Measurements from ENCODE around the gene SPTBN1.

SPTBN1 gene

GRCh38 chr2:54578648-54579045 is 122.5 kb downstream of the SPTBN1 start:
- no peak for DNase-seq

- DNase-seq, result no peak
Observed at GRCh38 chr2:54579061-54579681, 123.0 kb downstream of the SPTBN1 start.

DNA sequence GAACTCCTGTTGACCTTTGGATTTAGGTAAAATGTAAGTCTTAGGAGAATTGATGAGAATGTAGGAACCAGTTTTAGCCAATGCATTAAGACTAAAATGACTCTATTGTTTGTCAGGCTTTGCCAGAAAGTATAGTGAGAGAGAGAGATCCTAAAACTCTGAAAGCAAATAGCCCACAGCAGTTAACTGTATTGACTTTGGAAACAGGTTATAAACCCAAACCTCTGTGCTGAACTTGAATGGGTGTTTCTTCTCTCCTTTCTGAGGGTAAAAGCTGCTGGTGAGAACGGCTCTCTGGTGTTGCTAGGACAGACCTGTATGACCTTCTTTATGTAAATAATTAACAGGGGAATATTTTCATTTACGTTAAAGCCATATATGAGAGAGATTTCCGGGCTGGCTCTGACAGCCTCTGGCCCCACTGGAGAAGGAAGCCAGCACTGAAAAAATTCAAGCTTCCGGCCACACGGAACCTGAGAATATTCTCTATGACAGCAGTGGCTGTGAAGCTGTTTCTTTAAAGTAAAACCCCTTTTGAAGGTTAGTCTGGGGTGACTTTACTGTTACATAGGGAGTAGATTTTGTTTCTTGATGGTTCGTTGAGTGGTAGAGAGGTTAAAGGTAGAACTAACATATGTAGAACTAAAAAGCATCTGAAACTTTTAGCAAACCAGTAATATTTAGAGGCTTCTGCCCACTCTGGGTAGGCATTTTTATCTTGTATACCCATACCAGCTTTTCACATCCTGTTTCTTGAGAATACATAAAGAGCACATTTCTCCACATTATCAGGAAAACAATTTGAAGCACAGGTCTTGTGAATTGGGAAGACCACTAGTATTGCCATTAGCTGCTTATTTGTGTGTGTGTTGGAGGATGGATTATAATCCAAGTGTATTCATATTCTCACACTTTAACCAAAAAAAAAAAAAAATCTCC is 123.8 kb downstream of the SPTBN1 start:
- no peak for DNase-seq

GRCh38 chr2:54581326-54582039 is 125.4 kb downstream of the SPTBN1 start:
- DNase-seq, result no peak

GRCh38 chr2:54582987-54583386 is 126.9 kb downstream of the SPTBN1 start:
- no peak for DNase-seq

- DNase-seq, result no peak
Observed at GRCh38 chr2:54584598-54584997, 128.5 kb downstream of the SPTBN1 start.

DNA sequence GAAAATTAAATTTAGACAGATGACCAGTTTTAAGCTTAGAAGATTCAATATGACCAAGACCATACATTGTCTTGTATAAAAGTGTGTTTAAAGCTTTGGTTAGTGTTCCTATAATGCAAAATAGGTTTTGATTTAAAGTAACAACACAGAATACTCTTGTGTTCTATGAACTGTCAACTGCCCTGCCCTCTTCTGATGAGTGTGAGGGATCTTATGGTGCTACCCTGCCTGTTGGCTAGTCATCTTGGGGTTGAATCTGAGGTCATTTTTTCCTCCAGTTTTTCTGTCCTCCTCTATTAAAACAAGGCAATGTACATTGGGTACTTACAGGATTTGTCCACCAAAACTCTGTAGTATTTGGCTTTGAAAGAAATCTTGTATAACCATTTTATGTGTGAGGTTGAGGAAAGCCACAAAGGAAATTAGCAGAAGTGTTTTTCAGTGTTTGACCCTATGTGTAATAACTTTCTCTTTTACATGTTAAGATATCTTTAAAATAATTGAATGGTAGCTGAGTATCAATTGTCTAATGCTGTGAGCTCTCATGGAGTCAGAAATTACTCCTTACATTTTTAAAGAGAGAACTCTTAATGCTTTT is 129.1 kb downstream of the SPTBN1 start:
- no peak for DNase-seq

- no peak for DNase-seq
Observed at GRCh38 chr2:54586062-54586461, 129.9 kb downstream of the SPTBN1 start.

GRCh38 chr2:54586494-54586893 is 130.4 kb downstream of the SPTBN1 start:
- no peak for DNase-seq

DNA sequence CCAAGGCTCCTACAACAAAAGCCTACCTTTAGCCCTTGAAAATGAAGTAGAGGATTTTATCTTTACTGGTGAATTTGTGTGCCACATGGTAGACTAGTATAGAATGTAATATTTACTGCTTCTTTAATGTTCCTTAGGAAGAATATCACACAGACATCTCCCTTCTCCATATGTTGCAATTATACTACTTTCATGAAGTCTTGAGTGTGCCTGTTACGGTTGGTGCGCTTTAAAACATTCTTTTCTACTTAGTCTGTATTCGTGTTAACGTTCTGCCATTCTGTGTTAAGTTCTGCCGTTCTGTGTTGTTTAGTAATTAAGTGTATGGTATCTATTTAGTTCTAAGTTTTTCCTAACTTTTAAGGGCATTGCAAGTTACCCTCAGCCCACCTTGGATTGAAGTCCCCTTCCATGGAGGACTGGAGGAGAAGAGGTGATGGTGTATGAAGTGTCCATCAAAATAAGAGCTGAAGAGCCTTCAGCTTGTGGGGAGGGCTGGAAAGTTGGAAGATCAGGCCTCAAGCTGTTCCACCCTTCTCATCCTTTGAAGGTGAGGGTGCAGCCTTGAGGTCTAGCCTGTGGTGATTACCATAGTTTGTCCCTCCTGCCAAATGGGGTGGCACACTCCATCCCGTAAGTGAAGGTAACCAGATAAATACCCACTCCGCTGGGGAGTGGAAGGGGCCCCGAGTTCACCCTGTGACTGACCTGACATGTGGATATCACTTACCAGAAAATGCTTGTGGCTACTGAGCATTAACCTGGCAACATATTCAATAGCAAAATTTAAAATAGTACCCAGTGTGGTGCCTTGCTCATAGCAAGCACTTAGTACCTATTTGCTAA is 131.3 kb downstream of the SPTBN1 start:
- no peak for DNase-seq

DNA sequence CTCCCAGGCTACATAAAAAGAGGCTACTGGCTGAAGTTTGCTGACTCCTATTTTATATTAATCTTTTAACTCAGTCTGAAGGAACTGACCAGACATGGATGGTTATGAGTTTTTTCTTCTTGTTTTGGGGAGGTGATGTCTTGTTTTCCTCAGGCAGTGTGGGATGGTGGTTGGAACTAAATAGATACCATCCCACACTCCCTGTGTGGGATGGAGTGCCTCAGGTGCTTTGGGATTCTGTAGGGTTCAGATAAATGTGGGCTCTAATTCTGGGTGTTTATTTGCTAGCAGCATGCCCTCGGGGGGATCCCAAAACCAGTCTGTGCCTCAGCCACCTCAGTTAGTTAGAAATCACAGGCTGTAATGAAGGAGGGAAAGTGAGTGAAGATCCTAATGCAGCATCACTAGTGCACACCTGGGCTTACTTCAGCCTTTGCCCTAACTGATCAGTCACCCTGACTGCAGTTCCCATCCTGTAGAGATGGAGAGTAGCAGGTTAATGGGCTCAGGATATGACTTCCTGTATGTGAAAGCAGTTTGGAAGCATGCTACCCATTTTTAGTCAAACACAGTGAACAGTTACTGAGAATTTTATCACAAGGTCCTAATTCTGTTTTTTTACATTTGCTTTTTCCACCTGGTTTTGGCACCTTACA is 132.2 kb downstream of the SPTBN1 start:
- DNase-seq, result no peak

DNA sequence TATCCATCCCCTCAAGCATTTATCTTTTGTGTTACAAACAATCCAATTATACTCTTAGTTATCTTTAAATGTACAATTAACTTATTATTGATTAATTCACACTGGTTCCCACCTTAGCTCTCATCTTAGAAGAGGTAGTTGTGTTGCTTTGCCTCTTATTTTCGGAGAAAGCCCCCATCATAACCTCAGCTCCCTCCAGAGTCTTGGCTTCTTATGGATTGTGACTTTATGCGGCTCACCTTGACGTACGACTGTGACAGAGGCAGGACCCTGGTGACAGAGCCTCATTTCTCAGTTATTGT is 132.9 kb downstream of the SPTBN1 start:
- DNase-seq, result no peak

DNA sequence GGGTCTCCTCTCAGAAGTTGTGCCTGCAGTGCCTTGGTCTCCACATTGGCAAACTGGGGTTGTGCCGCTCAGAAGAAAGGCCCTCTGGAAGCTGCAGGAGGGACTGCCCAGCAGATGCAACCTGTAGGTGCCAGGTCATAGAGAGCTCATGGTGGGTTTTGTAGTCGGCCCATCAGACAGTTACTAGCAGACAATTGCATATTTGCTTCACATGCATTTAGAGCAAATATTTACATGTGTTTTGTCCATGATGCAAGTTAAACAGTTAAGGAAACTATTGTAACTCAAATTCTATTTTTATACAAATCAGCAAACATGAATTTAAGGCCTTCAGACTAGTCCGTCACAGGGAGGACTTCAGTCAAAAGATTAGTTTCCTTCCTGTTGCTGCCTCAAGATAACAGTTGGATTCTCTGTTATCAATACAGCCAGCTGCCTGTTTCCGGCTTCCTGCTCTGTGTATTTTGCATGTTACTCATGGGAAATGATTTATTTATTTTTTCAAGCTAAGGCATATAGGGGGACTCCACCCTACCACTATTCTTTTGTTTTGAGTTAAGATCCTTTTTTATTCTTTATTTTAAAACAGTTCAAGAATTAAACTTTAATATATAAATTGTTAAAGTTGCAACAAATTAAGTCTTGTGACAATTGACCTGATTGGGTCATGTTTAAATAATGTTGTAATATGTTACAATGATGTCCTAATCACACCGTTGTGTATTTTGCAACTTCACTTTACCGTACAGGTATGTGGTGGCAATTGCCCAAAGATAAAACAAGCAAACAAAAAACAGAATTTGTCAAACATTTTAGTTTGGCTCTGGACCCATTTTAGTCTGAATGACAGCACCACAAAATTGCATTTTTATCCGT is 133.5 kb downstream of the SPTBN1 start:
- no peak for DNase-seq

DNA sequence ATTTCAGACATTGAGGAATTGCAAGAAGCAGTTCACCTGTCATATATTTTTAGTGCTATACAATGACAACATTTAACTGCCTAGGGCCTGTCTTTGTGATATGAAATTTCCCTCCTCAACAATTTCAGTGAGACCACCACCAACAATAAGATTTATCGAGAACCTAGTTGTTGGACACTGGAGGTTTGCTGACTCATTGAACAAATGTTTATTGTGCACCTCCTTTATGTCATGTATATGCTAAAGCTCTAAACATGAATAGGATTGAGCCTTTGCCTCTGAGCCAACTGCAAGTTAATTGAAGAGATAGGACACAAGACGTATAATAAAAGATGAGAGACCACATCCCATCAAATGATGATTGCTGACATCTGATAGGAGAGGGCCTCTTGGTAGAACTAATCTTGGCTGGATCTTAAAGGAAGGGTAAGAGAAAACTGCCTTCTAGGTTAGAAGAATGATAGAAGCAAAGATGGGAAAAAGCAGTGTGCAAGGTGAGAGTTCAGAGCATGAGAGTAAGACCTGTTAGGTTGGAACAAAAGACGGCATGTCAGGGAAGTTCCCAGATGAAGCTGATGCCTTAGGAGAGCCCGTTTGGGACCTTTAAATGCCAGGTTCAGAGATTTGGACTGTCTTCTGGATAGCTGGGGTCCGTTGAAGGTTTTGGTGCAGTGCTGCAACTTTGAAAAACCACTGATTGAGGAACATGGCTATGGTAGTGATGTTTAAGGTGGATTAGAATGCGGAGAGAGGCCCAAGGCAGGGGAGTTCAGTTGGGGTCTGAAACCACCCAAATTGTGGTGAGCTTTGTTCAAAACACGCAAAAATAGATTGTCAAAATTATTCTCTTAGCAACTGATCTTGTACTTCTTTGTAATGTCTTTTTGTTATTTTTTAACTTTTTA is 134.3 kb downstream of the SPTBN1 start:
- DNase-seq, result no peak

- DNase-seq, result no peak
Observed at GRCh38 chr2:54591551-54591950, 135.4 kb downstream of the SPTBN1 start.

GRCh38 chr2:54593249-54593648 is 137.1 kb downstream of the SPTBN1 start:
- DNase-seq, result no peak

GRCh38 chr2:54594048-54594447 is 137.9 kb downstream of the SPTBN1 start:
- no peak for DNase-seq

GRCh38 chr2:54595161-54595803 is 139.2 kb downstream of the SPTBN1 start:
- no peak for DNase-seq

Data from NCI-H2171 (cell line).